Measurements from ENCODE around the gene YES1. TPM values are rescaled to one million over a fixed set of nuclear protein-coding genes. Genes with fewer than 3 reads are reported as not detected.

Gene YES1
- total RNA-seq, 4 donors from 2014 or later = 19.2 to 39.5 (median 29.6) TPM

- intact Hi-C loops (cut with DNase I; ENCODE audit: low total_unique reads) = no loop called here
- H3K36me3 ChIP-seq = no peaks in the 10 kb centered on the region
- no peak overlapping the region for H3K4me3 ChIP-seq
- H3K27me3 ChIP-seq = no peaks in the 10 kb centered on the region
- TF ChIP-seq CTCF (IDR thresholded peaks at IDR 0.05 in 4 of 5, conservative IDR thresholded peaks at IDR 0.05 in 1 of 5) = no peak
- TF ChIP-seq POLR2A (IDR thresholded peaks at IDR 0.05) = no peak
- ATAC-seq (no peak), DNase-seq (no peak)
- no peak overlapping the region for H3K27ac ChIP-seq
- peaks cover 0 to 2% of the 10 kb centered on the region in 2 donors for H3K4me1 ChIP-seq
- in situ Hi-C loops (cut with MboI; ENCODE audit: low sequenced_read_pairs in 4 of 4) = loop anchor here (5.0 to 25.0 kb wide), 5 partner anchors 89 to 222 kb away; no protein-coding TSS in a partner anchor
- no peaks in the 10 kb centered on the region for H3K9me3 ChIP-seq
Measured at GRCh38 chr18:834082-834720, 22.2 kb upstream of the YES1 start.

- ATAC-seq (no peak), DNase-seq (no peak)
- Histone ChIP-seq H3K4me1 (no peaks in the 10 kb centered on the region), H3K4me3 (no peak overlapping the region), H3K36me3 (no peaks in the 10 kb centered on the region), H3K27me3 (no peaks in the 10 kb centered on the region), H3K27ac (no peak overlapping the region), H3K9me3 (no peaks in the 10 kb centered on the region)
- intact Hi-C loops (cut with DNase I; ENCODE audit: low total_unique reads) (no loop called here), in situ Hi-C loops (cut with MboI; ENCODE audit: low sequenced_read_pairs in 4 of 4) (loop anchor here (5.0 to 25.0 kb wide), 5 partner anchors 88 to 221 kb away; no protein-coding TSS in a partner anchor)
- TF ChIP-seq CTCF (IDR thresholded peaks at IDR 0.05 in 4 of 5, conservative IDR thresholded peaks at IDR 0.05 in 1 of 5) (no peak), POLR2A (IDR thresholded peaks at IDR 0.05) (no peak)
Measured at GRCh38 chr18:833197-833596, 21.2 kb upstream of the YES1 start.

GRCh38 chr18:832085-832681, 20.1 kb upstream of the YES1 start:
- Histone ChIP-seq H3K36me3 (no peaks in the 10 kb centered on the region), H3K9me3 (no peaks in the 10 kb centered on the region), H3K27me3 (no peaks in the 10 kb centered on the region), H3K27ac (no peak overlapping the region), H3K4me3 (no peak overlapping the region), H3K4me1 (no peaks in the 10 kb centered on the region)
- DNase-seq (no peak), ATAC-seq (no peak)
- intact Hi-C loops (cut with DNase I; ENCODE audit: low total_unique reads) (no loop called here), in situ Hi-C loops (cut with MboI; ENCODE audit: low sequenced_read_pairs in 4 of 4) (loop anchor here (5.0 to 25.0 kb wide), 5 partner anchors 87 to 220 kb away; no protein-coding TSS in a partner anchor)
- TF ChIP-seq CTCF (IDR thresholded peaks at IDR 0.05 in 4 of 5, conservative IDR thresholded peaks at IDR 0.05 in 1 of 5) (no peak), POLR2A (IDR thresholded peaks at IDR 0.05) (no peak)

- in situ Hi-C loops (cut with MboI; ENCODE audit: low sequenced_read_pairs in 4 of 4) = loop anchor here (5.0 to 25.0 kb wide), 5 partner anchors 86 to 218 kb away; no protein-coding TSS in a partner anchor
Measured at GRCh38 chr18:830315-830901, 18.4 kb upstream of the YES1 start.

More at GRCh38 chr18:830315-830901, 18.4 kb upstream of the YES1 start:
- Histone ChIP-seq H3K36me3 (no peaks in the 10 kb centered on the region), H3K4me1 (no peaks in the 10 kb centered on the region), H3K4me3 (no peak overlapping the region), H3K9me3 (no peaks in the 10 kb centered on the region), H3K27ac (peak overlapping the region; percentile 21 to 62 (median 48)), H3K27me3 (no peaks in the 10 kb centered on the region)
- no peak for TF ChIP-seq POLR2A (IDR thresholded peaks at IDR 0.05)
- TF ChIP-seq CTCF (IDR thresholded peaks at IDR 0.05 in 4 of 5, conservative IDR thresholded peaks at IDR 0.05 in 1 of 5) = no peak
- no peak for DNase-seq
- ATAC-seq = peak; percentile 66 to 72
- intact Hi-C loops (cut with DNase I; ENCODE audit: low total_unique reads) = no loop called here

Measured in gastrocnemius medialis (tissue), 4 donors.